AG10803 (cell line): ENCODE measurements around the gene MUC22.

ENCODE experiments used
- DNase-seq: peaks from one replicate; pipeline ENCODE4 v3.0.0; 2010; ENCODE audit warnings: low read depth
- H3K4me3 ChIP-seq: 2 replicates; pipeline ENCODE4 v1.5.1; 2011; ENCODE audit warnings: mild to moderate bottlenecking, low read length, control low read depth
- CTCF ChIP-seq: conservative IDR thresholded peaks from 2 replicates; pipeline ENCODE4 v1.5.1; 2011; ENCODE audit warnings: mild to moderate bottlenecking, low read length, control low read depth, inconsistent platforms

Gene MUC22

GRCh38 chr6:31001281-31001888, 8.9 kb upstream of the MUC22 start:
- H3K4me3 ChIP-seq, result no peak overlapping the region
- no peak for TF ChIP-seq CTCF
- no peak for DNase-seq

GRCh38 chr6:31002471-31002870, 7.8 kb upstream of the MUC22 start:
- no peak for DNase-seq
- no peak for TF ChIP-seq CTCF
- H3K4me3 ChIP-seq, result no peak overlapping the region

- no peak for TF ChIP-seq CTCF
- no peak overlapping the region for H3K4me3 ChIP-seq
- DNase-seq, result no peak
Observed at GRCh38 chr6:31004794-31005193, 5.5 kb upstream of the MUC22 start.

GRCh38 chr6:31005249-31006020, 4.8 kb upstream of the MUC22 start:
- no peak for TF ChIP-seq CTCF
- H3K4me3 ChIP-seq, result no peak overlapping the region
- DNase-seq, result no peak

GRCh38 chr6:31007694-31008093, 2.6 kb upstream of the MUC22 start:
- no peak overlapping the region for H3K4me3 ChIP-seq
- DNase-seq, result peak; percentile 79
- no peak for TF ChIP-seq CTCF

- DNase-seq, result no peak
- no peak for TF ChIP-seq CTCF
- no peak overlapping the region for H3K4me3 ChIP-seq
Observed at GRCh38 chr6:31008165-31008564, 2.1 kb upstream of the MUC22 start.

GRCh38 chr6:31009731-31010130, 543 bp upstream of the MUC22 start:
- no peak for TF ChIP-seq CTCF
- no peak overlapping the region for H3K4me3 ChIP-seq
- no peak for DNase-seq
